HG03025 (cell line): ENCODE results near the gene JAM3.
"Not testable (repeated sequence)": the region's sequence is repeated elsewhere in the genome, so short reads cannot be mapped to it uniquely, and the experiment has no call there.

ENCODE experiments used
- ATAC-seq: cut with Tn5 transposase; IDR thresholded peaks from one replicate; pipeline ENCODE4 v1.9.1; 2021; ENCODE audit warnings: mild to moderate bottlenecking, moderate library complexity; ENCODE audit not compliant: unreplicated experiment, low FRiP score

Gene JAM3

GRCh38 chr11:134170177-134170918 is 101.5 kb downstream of the JAM3 start:
- no peak for ATAC-seq

- no peak for ATAC-seq
Measured at GRCh38 chr11:134170919-134171281, 102.0 kb downstream of the JAM3 start.

GRCh38 chr11:134171951-134172350 is 103.1 kb downstream of the JAM3 start:
- ATAC-seq: no peak

GRCh38 chr11:134173296-134173695 is 104.4 kb downstream of the JAM3 start:
- no peak for ATAC-seq

- ATAC-seq: no peak
Measured at GRCh38 chr11:134176284-134176683, 107.4 kb downstream of the JAM3 start.

- ATAC-seq: no peak
Measured at GRCh38 chr11:134178032-134178674, 109.3 kb downstream of the JAM3 start.

GRCh38 chr11:134181707-134182106 is 112.8 kb downstream of the JAM3 start:
- ATAC-seq: no peak

GRCh38 chr11:134188092-134188491 is 119.2 kb downstream of the JAM3 start:
- ATAC-seq: not testable (repeated sequence)

- no peak for ATAC-seq
Measured at GRCh38 chr11:134196756-134197155, 127.9 kb downstream of the JAM3 start.

GRCh38 chr11:134199531-134199930 is 130.7 kb downstream of the JAM3 start:
- ATAC-seq: no peak

GRCh38 chr11:134200688-134201087 is 131.8 kb downstream of the JAM3 start:
- no peak for ATAC-seq
